GM13977 (cell line): ENCODE measurements around the gene EHMT1.

Experiments
- DNase-seq: peaks from one replicate; pipeline ENCODE4 v3.0.0; 2012; ENCODE audit warnings: low spot score
- in situ Hi-C: fragments of 300-500 bp; cut with MboI; formaldehyde crosslinking; loops from one replicate; pipeline ENCODE4 v1.12.0; 2022; ENCODE audit warnings: low sequenced_read_pairs, low pct_unique_long_range_greater_than_20kb, mixed read lengths, inconsistent platforms; ENCODE audit not compliant: unreplicated experiment
- TF ChIP-seq, protein P1 (sequence below): IDR thresholded peaks from 2 replicates; pipeline ENCODE4 v1.5.1; 2012; ENCODE audit warnings: mild to moderate bottlenecking, control low read depth; ENCODE audit not compliant: insufficient read depth; ENCODE audit errors: extremely low read depth, missing control alignments

Gene EHMT1

DNA sequence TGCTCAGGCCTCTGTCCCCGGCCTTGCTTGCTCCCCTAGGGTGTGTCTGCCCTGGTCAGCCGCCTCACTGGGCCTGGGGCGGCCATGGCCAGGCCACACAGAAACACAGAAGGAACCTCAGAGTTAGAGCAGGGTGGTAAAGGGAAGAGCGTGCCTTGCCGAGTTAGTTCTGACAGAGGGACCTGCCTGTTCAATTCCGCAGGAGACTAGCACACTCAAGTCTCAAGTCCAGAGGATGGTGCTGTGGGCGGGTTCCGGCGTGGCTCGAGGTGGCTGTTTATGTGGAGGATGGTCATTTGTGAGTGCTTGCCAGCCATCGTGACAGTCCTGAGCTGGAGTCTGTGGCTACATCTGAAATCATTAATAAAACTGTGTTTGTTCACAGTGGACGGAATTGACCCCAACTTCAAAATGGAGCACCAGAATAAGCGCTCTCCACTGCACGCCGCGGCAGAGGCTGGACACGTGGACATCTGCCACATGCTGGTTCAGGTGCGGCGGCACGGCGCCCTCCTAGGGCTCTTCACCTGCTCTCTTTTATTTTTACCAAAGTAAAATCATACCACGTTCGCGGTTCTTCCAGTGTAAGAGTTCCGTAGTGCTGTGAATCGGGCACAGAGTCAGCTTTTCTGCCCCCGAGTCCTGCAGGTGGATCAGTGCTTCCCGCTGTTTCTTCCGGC is 163.2 kb downstream of the EHMT1 start:
- no peak for DNase-seq
- TF ChIP-seq, protein P1, sequence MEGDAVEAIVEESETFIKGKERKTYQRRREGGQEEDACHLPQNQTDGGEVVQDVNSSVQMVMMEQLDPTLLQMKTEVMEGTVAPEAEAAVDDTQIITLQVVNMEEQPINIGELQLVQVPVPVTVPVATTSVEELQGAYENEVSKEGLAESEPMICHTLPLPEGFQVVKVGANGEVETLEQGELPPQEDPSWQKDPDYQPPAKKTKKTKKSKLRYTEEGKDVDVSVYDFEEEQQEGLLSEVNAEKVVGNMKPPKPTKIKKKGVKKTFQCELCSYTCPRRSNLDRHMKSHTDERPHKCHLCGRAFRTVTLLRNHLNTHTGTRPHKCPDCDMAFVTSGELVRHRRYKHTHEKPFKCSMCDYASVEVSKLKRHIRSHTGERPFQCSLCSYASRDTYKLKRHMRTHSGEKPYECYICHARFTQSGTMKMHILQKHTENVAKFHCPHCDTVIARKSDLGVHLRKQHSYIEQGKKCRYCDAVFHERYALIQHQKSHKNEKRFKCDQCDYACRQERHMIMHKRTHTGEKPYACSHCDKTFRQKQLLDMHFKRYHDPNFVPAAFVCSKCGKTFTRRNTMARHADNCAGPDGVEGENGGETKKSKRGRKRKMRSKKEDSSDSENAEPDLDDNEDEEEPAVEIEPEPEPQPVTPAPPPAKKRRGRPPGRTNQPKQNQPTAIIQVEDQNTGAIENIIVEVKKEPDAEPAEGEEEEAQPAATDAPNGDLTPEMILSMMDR, result no peak
- in situ Hi-C loops, result no loop called here

DNA sequence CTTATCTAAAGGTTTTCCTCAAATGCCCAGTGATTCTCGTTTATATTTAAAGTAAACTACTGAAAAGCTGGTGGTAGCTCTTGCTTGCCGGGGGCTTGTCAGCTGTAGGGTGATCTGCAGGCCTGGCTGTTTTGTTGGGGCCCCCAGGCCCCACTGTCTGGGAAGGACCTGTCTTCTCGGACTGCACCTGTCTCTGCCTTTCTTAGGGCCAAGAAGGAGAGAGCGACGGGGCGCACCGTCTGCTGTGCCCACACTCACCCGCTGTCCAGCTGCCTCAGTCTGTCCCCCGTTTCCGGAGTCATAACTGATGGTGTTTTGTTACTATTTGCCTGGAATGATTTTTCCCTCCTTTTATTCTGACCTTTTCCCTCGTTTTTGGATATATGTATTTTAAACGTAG is 164.7 kb downstream of the EHMT1 start:
- TF ChIP-seq, protein P1, result no peak
- no peak for DNase-seq
- in situ Hi-C loops, result no loop called here

DNA sequence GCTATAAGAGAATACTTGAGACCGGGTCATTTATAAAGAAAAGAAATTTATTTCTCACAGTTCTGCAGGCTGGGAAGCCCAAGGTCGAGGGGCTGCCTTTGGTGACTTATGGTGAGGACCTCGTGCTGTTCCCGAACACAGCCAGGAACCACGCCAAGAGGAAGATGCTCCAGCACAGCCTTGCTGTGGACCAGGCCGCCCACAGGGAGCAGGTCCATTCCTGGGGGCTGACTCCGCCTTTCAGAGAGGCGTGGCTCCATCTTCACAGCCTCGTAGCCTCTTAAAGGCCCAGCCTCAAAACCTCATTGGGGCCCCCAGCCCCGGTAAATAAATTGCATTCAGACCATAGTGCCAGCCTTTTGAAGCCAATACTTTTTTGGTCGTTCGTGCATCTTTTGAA is 165.2 kb downstream of the EHMT1 start:
- in situ Hi-C loops, result no loop called here
- TF ChIP-seq, protein P1, result no peak
- DNase-seq, result no peak

DNA sequence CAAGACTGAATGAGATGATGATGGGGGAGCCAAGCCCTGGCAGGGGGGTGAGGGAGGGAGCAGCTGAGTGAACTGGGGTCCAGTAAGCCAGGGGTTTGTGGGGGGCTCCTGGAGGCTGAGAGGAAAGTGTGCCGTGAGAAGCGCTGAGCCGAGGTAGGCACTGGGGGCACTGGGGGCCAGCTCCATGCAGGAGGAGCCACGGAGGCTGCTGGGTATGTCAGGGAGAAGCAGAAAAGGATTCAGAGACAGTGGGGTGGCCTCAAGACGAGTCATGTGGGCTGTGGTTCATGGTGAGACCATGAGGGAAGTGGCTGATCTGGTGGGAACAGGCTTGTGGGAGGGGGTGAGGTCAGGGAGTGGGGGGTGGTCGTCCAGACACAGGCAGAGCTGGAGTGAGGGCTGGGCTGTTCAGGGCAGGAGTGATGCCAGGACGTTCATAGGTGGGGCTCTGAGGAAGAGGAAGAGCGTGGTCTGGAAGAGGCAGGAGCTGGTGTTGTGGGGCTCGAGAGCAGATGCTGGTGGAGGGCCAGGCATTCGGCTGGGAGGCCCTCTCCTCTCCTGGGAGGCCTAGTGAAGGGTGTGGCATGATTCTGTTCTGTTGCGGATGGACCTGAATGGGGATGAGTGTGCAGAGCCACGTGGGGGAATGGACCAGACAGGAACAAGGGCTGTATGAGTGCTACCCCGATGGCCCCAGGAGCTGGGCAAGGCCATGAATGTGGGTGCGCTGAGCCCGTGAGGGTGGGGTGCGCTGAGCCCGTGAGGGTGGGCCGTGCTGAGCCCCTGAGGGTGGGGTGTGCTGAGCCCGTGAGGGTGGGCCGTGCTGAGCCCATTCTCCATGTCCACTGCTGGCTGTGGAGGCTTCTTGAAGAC is 166.1 kb downstream of the EHMT1 start:
- DNase-seq, result no peak
- in situ Hi-C loops, result no loop called here
- TF ChIP-seq, protein P1, result no peak

DNA sequence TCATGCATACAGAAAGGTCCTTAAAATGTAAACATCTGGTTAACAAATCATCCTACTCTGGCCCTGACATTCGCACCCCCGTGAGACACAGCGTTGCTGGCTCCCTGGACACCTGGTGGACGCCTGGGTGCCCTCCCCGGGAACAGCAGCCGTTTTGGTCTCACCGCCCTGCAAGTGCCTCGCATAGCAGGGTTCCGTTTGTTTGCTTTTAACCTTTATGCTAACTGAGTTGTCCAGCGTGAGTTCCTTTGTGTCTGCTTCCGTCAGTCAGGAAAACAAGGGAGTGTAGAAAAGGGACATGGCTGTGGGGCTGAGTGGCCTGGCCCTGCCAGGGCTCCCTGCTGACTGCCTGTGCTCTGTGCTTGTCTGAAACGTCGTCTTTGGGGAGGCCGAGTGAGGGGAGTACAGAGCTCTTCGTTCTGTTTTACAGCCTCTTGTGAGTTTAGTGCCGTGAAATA is 166.9 kb downstream of the EHMT1 start:
- no peak for DNase-seq
- in situ Hi-C loops, result no loop called here
- TF ChIP-seq, protein P1, result no peak

DNA sequence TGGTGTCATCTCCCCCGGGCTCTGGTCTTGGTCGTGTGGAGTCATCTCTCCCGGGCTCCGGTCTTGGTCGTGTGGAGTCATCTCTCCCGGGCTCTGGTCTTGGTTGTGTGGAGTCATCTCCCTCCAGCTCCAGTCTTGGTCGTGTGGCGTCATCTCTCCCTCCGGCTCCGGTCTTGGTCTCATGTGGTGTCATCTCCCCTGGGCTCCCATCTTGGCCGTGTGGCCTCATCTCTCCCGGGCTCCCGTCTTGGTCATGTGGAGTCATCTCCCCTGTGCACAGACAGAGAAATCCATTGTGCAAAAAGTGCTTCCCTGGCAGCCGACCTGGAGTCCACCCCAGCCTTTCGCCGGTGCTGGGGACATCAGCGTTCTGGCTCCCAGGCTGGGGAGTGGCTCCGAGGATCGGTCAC is 167.7 kb downstream of the EHMT1 start:
- no peak for DNase-seq
- in situ Hi-C loops, result no loop called here
- TF ChIP-seq, protein P1, result no peak
